ENCODE results near the gene UBE2D4.

GRCh38 chr7:43884209-43884608 lies 42.0 kb upstream of the UBE2D4 start:
- TF ChIP-seq TARDBP (IDR thresholded peaks at IDR 0.05) (no peak), SP1 (IDR thresholded peaks at IDR 0.05) (no peak), ELF4 (IDR thresholded peaks at IDR 0.05) (no peak), ARNT (IDR thresholded peaks at IDR 0.05) (no peak), NFRKB (IDR thresholded peaks at IDR 0.05) (no peak), FOXM1 (IDR thresholded peaks at IDR 0.05; ENCODE audit: borderline replicate concordance) (no peak), HDGF (IDR thresholded peaks at IDR 0.05; ENCODE audit: borderline replicate concordance) (no peak)
